ENCODE measurements around the gene MAP1S.
A peak's percentile ranks its signal among the peaks of the same experiment; 100 is the strongest.

MAP1S gene

DNA sequence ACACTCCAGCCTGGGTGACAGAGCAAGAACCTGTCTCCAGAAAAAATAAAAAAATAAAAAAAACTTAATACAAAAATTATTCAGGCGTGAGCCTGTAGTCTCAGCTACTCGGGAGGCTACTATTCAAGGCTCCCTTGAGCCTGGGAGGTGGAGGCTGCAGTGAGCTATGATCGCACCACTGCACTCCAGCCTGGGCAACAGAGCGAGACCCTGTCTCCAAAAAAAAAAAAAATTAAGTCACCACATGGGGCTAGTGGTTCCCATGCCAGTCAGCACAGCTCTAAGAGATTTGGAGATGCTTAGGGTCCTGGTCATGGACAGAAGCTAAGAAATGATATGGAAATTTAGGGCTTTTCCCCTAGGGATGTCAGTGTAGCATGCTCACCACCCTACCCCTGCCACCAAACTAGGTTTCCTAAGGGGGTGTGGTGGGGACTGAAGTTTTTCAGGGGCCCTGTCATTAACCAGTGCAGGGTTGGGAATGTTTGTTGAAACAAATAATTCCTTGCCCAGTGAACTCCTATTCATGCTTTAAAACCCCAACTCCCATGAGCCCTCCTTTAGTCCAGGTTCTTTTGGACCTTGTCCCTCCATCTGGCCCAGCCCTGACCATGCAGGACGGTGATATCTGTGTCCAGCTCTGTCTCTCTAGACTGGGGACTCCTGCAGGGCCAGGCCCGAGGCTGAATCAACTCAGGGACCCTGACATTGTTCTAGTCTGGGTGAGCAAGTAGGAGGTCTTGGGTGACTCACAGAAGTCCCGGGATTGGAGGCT is 33.8 kb downstream of the MAP1S start:
- H3K9ac ChIP-seq (ENCODE audit: low read length): no peak overlapping the region
- H3K79me2 ChIP-seq (ENCODE audit: low read length): no peaks in the 10 kb centered on the region
- DNase-seq: no peak
- no peaks in the 10 kb centered on the region for H3K9me3 ChIP-seq (replicated peaks; ENCODE audit: insufficient read depth, low read length)
- no peaks in the 10 kb centered on the region for H4K20me1 ChIP-seq (ENCODE audit: insufficient read depth, low read length)
- no peak overlapping the region for H3K27ac ChIP-seq (ENCODE audit: low read length)
- H3K4me3 ChIP-seq (ENCODE audit: low read length): no peak overlapping the region
- no peaks in the 10 kb centered on the region for H3K27me3 ChIP-seq (replicated peaks; ENCODE audit: insufficient read depth, low read length)
- no peak overlapping the region for H3K4me2 ChIP-seq (ENCODE audit: low read depth, low read length)
- TF ChIP-seq, protein P1, sequence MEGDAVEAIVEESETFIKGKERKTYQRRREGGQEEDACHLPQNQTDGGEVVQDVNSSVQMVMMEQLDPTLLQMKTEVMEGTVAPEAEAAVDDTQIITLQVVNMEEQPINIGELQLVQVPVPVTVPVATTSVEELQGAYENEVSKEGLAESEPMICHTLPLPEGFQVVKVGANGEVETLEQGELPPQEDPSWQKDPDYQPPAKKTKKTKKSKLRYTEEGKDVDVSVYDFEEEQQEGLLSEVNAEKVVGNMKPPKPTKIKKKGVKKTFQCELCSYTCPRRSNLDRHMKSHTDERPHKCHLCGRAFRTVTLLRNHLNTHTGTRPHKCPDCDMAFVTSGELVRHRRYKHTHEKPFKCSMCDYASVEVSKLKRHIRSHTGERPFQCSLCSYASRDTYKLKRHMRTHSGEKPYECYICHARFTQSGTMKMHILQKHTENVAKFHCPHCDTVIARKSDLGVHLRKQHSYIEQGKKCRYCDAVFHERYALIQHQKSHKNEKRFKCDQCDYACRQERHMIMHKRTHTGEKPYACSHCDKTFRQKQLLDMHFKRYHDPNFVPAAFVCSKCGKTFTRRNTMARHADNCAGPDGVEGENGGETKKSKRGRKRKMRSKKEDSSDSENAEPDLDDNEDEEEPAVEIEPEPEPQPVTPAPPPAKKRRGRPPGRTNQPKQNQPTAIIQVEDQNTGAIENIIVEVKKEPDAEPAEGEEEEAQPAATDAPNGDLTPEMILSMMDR (IDR thresholded peaks at IDR 0.05; ENCODE audit: low read length): no peak
- TF ChIP-seq EZH2 (optimal IDR thresholded peaks at IDR 0.05; ENCODE audit: low read depth, low read length) (no peak), EZH2phosphoT487 (IDR thresholded peaks at IDR 0.05; ENCODE audit: low read length) (no peak)
- no peaks in the 10 kb centered on the region for H3K36me3 ChIP-seq (replicated peaks; ENCODE audit: insufficient read depth, low read length)
- 0 out of 2 replicates have a peak, but pooled peaks cover 5% of the 10 kb centered on the region for H3F3A ChIP-seq (ENCODE audit: insufficient read depth, low read length)
- H3K9me2 ChIP-seq (replicated peaks; ENCODE audit: insufficient read depth, low read length): no peaks in the 10 kb centered on the region
- H2AFZ ChIP-seq (ENCODE audit: low read length): no peak overlapping the region
- H3K4me1 ChIP-seq (ENCODE audit: low read length): peaks cover 16% of the 10 kb centered on the region

DNA sequence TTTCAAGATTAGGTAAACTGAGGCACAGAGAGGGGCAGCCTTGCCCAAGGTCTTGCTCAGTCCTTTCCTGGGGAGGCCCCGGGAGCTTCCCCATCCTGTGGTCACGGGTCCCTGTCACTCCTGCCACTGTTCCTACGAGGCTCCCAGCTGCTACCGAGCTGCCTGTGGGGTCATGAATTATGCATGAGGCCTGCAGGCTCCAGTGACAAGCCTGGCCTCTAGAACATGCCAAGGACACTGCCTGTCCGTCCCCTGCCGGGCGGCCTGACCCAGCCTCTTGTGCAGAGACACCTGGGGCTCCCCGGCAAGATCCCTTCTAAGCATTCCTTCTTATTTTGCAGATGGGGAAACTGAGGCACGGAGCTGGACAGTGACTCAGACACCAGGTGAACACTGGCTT is 34.7 kb downstream of the MAP1S start:
- no peaks in the 10 kb centered on the region for H3K36me3 ChIP-seq (replicated peaks; ENCODE audit: insufficient read depth, low read length)
- no peaks in the 10 kb centered on the region for H3K79me2 ChIP-seq (ENCODE audit: low read length)
- no peak overlapping the region for H2AFZ ChIP-seq (ENCODE audit: low read length)
- TF ChIP-seq EZH2phosphoT487 (IDR thresholded peaks at IDR 0.05; ENCODE audit: low read length) (no peak), EZH2 (optimal IDR thresholded peaks at IDR 0.05; ENCODE audit: low read depth, low read length) (no peak)
- TF ChIP-seq, protein P1 (IDR thresholded peaks at IDR 0.05; ENCODE audit: low read length): no peak
- H3K9me2 ChIP-seq (replicated peaks; ENCODE audit: insufficient read depth, low read length): no peaks in the 10 kb centered on the region
- no peak for DNase-seq
- no peak overlapping the region for H3K4me3 ChIP-seq (ENCODE audit: low read length)
- peaks cover 16% of the 10 kb centered on the region for H3K4me1 ChIP-seq (ENCODE audit: low read length)
- 0 out of 2 replicates have a peak, but pooled peaks cover 5% of the 10 kb centered on the region for H3F3A ChIP-seq (ENCODE audit: insufficient read depth, low read length)
- H3K9ac ChIP-seq (ENCODE audit: low read length): no peak overlapping the region
- no peaks in the 10 kb centered on the region for H3K27me3 ChIP-seq (replicated peaks; ENCODE audit: insufficient read depth, low read length)
- H3K9me3 ChIP-seq (replicated peaks; ENCODE audit: insufficient read depth, low read length): no peaks in the 10 kb centered on the region
- no peak overlapping the region for H3K4me2 ChIP-seq (ENCODE audit: low read depth, low read length)
- no peak overlapping the region for H3K27ac ChIP-seq (ENCODE audit: low read length)
- no peaks in the 10 kb centered on the region for H4K20me1 ChIP-seq (ENCODE audit: insufficient read depth, low read length)

DNA sequence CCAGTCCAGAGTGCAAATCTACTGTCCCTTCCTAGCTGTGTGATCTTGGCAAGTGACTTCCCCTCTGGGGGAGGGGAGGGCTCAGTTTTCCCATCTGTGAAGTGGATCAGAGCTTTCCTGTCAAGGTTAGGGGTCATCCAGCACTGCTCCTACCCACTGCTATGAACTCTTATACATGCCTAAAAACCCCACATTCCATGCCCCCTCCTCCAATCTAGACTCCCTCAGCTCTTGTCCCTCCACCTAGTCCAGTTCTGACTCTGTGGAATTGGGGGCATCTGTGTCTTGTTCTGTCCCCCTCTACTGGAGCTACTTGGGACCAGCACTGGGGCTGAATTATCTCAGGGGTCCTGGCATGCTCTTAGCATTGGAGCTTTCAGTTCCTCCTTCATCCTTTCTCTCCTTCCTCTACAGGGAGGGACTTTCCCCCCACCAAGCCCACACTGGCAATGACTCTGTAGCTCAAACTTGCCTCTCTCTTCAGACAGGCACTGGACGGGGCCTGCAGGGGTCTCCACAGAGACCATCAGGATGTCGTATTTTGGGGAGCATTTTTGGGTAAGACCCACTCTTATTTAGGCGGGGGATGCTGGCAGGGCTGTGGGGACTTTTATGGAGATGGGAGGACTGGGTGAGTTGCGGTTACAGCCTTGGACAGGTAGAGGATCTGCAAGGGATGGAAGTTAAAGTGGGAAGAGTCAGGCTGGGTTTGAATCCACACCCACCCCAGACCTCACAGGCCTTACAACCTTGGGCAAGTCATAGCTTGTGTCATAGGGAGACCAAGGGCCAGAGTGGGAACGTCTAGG is 35.6 kb downstream of the MAP1S start:
- H3K9me2 ChIP-seq (replicated peaks; ENCODE audit: insufficient read depth, low read length): no peaks in the 10 kb centered on the region
- no peak overlapping the region for H2AFZ ChIP-seq (ENCODE audit: low read length)
- H3F3A ChIP-seq (ENCODE audit: insufficient read depth, low read length): 0 out of 2 replicates have a peak, but pooled peaks cover 4% of the 10 kb centered on the region
- H3K36me3 ChIP-seq (replicated peaks; ENCODE audit: insufficient read depth, low read length): no peaks in the 10 kb centered on the region
- H3K9me3 ChIP-seq (replicated peaks; ENCODE audit: insufficient read depth, low read length): no peaks in the 10 kb centered on the region
- H3K4me3 ChIP-seq (ENCODE audit: low read length): no peak overlapping the region
- no peak overlapping the region for H3K4me2 ChIP-seq (ENCODE audit: low read depth, low read length)
- no peak for DNase-seq
- TF ChIP-seq EZH2 (optimal IDR thresholded peaks at IDR 0.05; ENCODE audit: low read depth, low read length) (no peak), EZH2phosphoT487 (IDR thresholded peaks at IDR 0.05; ENCODE audit: low read length) (no peak)
- TF ChIP-seq, protein P1 (IDR thresholded peaks at IDR 0.05; ENCODE audit: low read length): peak; percentile 27
- no peaks in the 10 kb centered on the region for H4K20me1 ChIP-seq (ENCODE audit: insufficient read depth, low read length)
- no peak overlapping the region for H3K9ac ChIP-seq (ENCODE audit: low read length)
- no peaks in the 10 kb centered on the region for H3K79me2 ChIP-seq (ENCODE audit: low read length)
- H3K4me1 ChIP-seq (ENCODE audit: low read length): peaks cover 16% of the 10 kb centered on the region
- no peak overlapping the region for H3K27ac ChIP-seq (ENCODE audit: low read length)
- no peaks in the 10 kb centered on the region for H3K27me3 ChIP-seq (replicated peaks; ENCODE audit: insufficient read depth, low read length)
